ENCODE measurements around the gene PHLDB2. TPM values are rescaled to one million over a fixed set of nuclear protein-coding genes. Genes with fewer than 3 reads are reported as not detected.

Gene PHLDB2
- total RNA-seq, 1 donor from 2014 or later = 0.80 TPM

GRCh38 chr3:112002096-112002971 lies 143.3 kb downstream of the PHLDB2 start:
- DNase-seq (ENCODE audit: low spot score) = no peak
- Mint-ChIP-seq H3K4me1 (ENCODE audit: low read depth) (peaks cover 48% of the 10 kb centered on the region), H3K9me3 (no peaks in the 10 kb centered on the region), H3K36me3 (ENCODE audit: low read depth) (no peaks in the 10 kb centered on the region), H3K27me3 (ENCODE audit: low read depth) (no peaks in the 10 kb centered on the region), H3K27ac (peak overlapping the region; percentile 80), H3K4me3 (ENCODE audit: low read depth) (peak overlapping the region; percentile 37)
- intact Hi-C loops (cut with micrococcal nuclease) = loop anchor here (1.0 kb wide), 2 partner anchors 11 to 13 kb away; no protein-coding TSS in a partner anchor

- Mint-ChIP-seq H3K27ac (peak overlapping the region; percentile 80), H3K4me1 (ENCODE audit: low read depth) (peaks cover 47% of the 10 kb centered on the region), H3K27me3 (ENCODE audit: low read depth) (no peaks in the 10 kb centered on the region), H3K36me3 (ENCODE audit: low read depth) (no peaks in the 10 kb centered on the region), H3K4me3 (ENCODE audit: low read depth) (no peak overlapping the region), H3K9me3 (no peaks in the 10 kb centered on the region)
- no peak for DNase-seq (ENCODE audit: low spot score)
- intact Hi-C loops (cut with micrococcal nuclease) = no loop called here
Observed at GRCh38 chr3:112003321-112004080, 144.4 kb downstream of the PHLDB2 start.

- intact Hi-C loops (cut with micrococcal nuclease) = no loop called here
- no peak for DNase-seq (ENCODE audit: low spot score)
- Mint-ChIP-seq H3K4me3 (ENCODE audit: low read depth) (no peak overlapping the region), H3K27ac (peak overlapping the region; percentile 0), H3K36me3 (ENCODE audit: low read depth) (no peaks in the 10 kb centered on the region), H3K9me3 (no peaks in the 10 kb centered on the region), H3K27me3 (ENCODE audit: low read depth) (no peaks in the 10 kb centered on the region), H3K4me1 (ENCODE audit: low read depth) (peaks cover 46% of the 10 kb centered on the region)
Observed at GRCh38 chr3:112004187-112004586, 145.1 kb downstream of the PHLDB2 start.

GRCh38 chr3:112004669-112005068 lies 145.6 kb downstream of the PHLDB2 start:
- intact Hi-C loops (cut with micrococcal nuclease) = no loop called here
- no peaks in the 10 kb centered on the region for H3K27me3 Mint-ChIP-seq (ENCODE audit: low read depth)
- H3K9me3 Mint-ChIP-seq = no peaks in the 10 kb centered on the region
- H3K4me1 Mint-ChIP-seq (ENCODE audit: low read depth) = peaks cover 45% of the 10 kb centered on the region
- H3K4me3 Mint-ChIP-seq (ENCODE audit: low read depth) = no peak overlapping the region
- no peak for DNase-seq (ENCODE audit: low spot score)
- no peaks in the 10 kb centered on the region for H3K36me3 Mint-ChIP-seq (ENCODE audit: low read depth)
- no peak overlapping the region for H3K27ac Mint-ChIP-seq

GRCh38 chr3:112005091-112005672 lies 146.1 kb downstream of the PHLDB2 start:
- H3K27me3 Mint-ChIP-seq (ENCODE audit: low read depth) = no peaks in the 10 kb centered on the region
- no peaks in the 10 kb centered on the region for H3K36me3 Mint-ChIP-seq (ENCODE audit: low read depth)
- H3K9me3 Mint-ChIP-seq = no peaks in the 10 kb centered on the region
- no peak for DNase-seq (ENCODE audit: low spot score)
- peak overlapping the region; percentile 34 for H3K27ac Mint-ChIP-seq
- intact Hi-C loops (cut with micrococcal nuclease) = no loop called here
- H3K4me3 Mint-ChIP-seq (ENCODE audit: low read depth) = no peak overlapping the region
- H3K4me1 Mint-ChIP-seq (ENCODE audit: low read depth) = peaks cover 43% of the 10 kb centered on the region

GRCh38 chr3:112007633-112008032 lies 148.6 kb downstream of the PHLDB2 start:
- no peaks in the 10 kb centered on the region for H3K36me3 Mint-ChIP-seq (ENCODE audit: low read depth)
- H3K4me1 Mint-ChIP-seq (ENCODE audit: low read depth) = peaks cover 34% of the 10 kb centered on the region
- H3K27ac Mint-ChIP-seq = no peak overlapping the region
- no peak overlapping the region for H3K4me3 Mint-ChIP-seq (ENCODE audit: low read depth)
- no peaks in the 10 kb centered on the region for H3K27me3 Mint-ChIP-seq (ENCODE audit: low read depth)
- intact Hi-C loops (cut with micrococcal nuclease) = no loop called here
- no peak for DNase-seq (ENCODE audit: low spot score)
- no peaks in the 10 kb centered on the region for H3K9me3 Mint-ChIP-seq

- intact Hi-C loops (cut with micrococcal nuclease) = no loop called here
- no peak overlapping the region for H3K27ac Mint-ChIP-seq
- H3K9me3 Mint-ChIP-seq = no peaks in the 10 kb centered on the region
Observed at GRCh38 chr3:112009670-112010069, 150.6 kb downstream of the PHLDB2 start.

GRCh38 chr3:112010636-112011035 lies 151.6 kb downstream of the PHLDB2 start:
- H3K27me3 Mint-ChIP-seq (ENCODE audit: low read depth) = no peaks in the 10 kb centered on the region
- no peak overlapping the region for H3K4me3 Mint-ChIP-seq (ENCODE audit: low read depth)
- no peaks in the 10 kb centered on the region for H3K36me3 Mint-ChIP-seq (ENCODE audit: low read depth)
- no peak for DNase-seq (ENCODE audit: low spot score)
- H3K4me1 Mint-ChIP-seq (ENCODE audit: low read depth) = peaks cover 21% of the 10 kb centered on the region
- no peak overlapping the region for H3K27ac Mint-ChIP-seq
- intact Hi-C loops (cut with micrococcal nuclease) = no loop called here
- H3K9me3 Mint-ChIP-seq = no peaks in the 10 kb centered on the region

More at GRCh38 chr3:112009670-112010069, 150.6 kb downstream of the PHLDB2 start:
- H3K36me3 Mint-ChIP-seq (ENCODE audit: low read depth) = no peaks in the 10 kb centered on the region
- no peak for DNase-seq (ENCODE audit: low spot score)
- no peaks in the 10 kb centered on the region for H3K27me3 Mint-ChIP-seq (ENCODE audit: low read depth)
- no peak overlapping the region for H3K4me3 Mint-ChIP-seq (ENCODE audit: low read depth)
- peaks cover 28% of the 10 kb centered on the region for H3K4me1 Mint-ChIP-seq (ENCODE audit: low read depth)

- intact Hi-C loops (cut with micrococcal nuclease) = no loop called here
- peaks cover 21% of the 10 kb centered on the region for H3K4me1 Mint-ChIP-seq (ENCODE audit: low read depth)
- DNase-seq (ENCODE audit: low spot score) = no peak
- H3K27ac Mint-ChIP-seq = no peak overlapping the region
- H3K27me3 Mint-ChIP-seq (ENCODE audit: low read depth) = no peaks in the 10 kb centered on the region
- no peaks in the 10 kb centered on the region for H3K36me3 Mint-ChIP-seq (ENCODE audit: low read depth)
- no peaks in the 10 kb centered on the region for H3K9me3 Mint-ChIP-seq
- no peak overlapping the region for H3K4me3 Mint-ChIP-seq (ENCODE audit: low read depth)
Observed at GRCh38 chr3:112011376-112011940, 152.4 kb downstream of the PHLDB2 start.

- H3K27ac Mint-ChIP-seq = peak overlapping the region; percentile 67
- no peaks in the 10 kb centered on the region for H3K9me3 Mint-ChIP-seq
- peaks cover 23% of the 10 kb centered on the region for H3K4me1 Mint-ChIP-seq (ENCODE audit: low read depth)
- H3K4me3 Mint-ChIP-seq (ENCODE audit: low read depth) = no peak overlapping the region
- no peaks in the 10 kb centered on the region for H3K36me3 Mint-ChIP-seq (ENCODE audit: low read depth)
- intact Hi-C loops (cut with micrococcal nuclease) = loop anchor here (2.0 kb wide), 2 partner anchors 30 to 34 kb away; partner anchors contain the start of gene ABHD10
- DNase-seq (ENCODE audit: low spot score) = no peak
- H3K27me3 Mint-ChIP-seq (ENCODE audit: low read depth) = no peaks in the 10 kb centered on the region
Observed at GRCh38 chr3:112012205-112012992, 153.3 kb downstream of the PHLDB2 start.

GRCh38 chr3:112013058-112013783 lies 154.2 kb downstream of the PHLDB2 start:
- peak overlapping the region; percentile 67 for H3K27ac Mint-ChIP-seq

More at GRCh38 chr3:112013058-112013783, 154.2 kb downstream of the PHLDB2 start:
- H3K4me1 Mint-ChIP-seq (ENCODE audit: low read depth) = peaks cover 24% of the 10 kb centered on the region
- no peaks in the 10 kb centered on the region for H3K27me3 Mint-ChIP-seq (ENCODE audit: low read depth)
- H3K9me3 Mint-ChIP-seq = no peaks in the 10 kb centered on the region
- no peak overlapping the region for H3K4me3 Mint-ChIP-seq (ENCODE audit: low read depth)
- DNase-seq (ENCODE audit: low spot score) = peak; percentile 41
- H3K36me3 Mint-ChIP-seq (ENCODE audit: low read depth) = no peaks in the 10 kb centered on the region
- intact Hi-C loops (cut with micrococcal nuclease) = loop anchor here (1.0 to 2.0 kb wide), 6 partner anchors 11 to 296 kb away; partner anchors contain the start of gene ABHD10
